ENCODE data around the gene TIMM44. TPM values are rescaled to one million over a fixed set of nuclear protein-coding genes. Genes with fewer than 3 reads are reported as not detected.

TIMM44 gene
- total RNA-seq, 1 experiment from 2014 or later = 142 TPM

DNA sequence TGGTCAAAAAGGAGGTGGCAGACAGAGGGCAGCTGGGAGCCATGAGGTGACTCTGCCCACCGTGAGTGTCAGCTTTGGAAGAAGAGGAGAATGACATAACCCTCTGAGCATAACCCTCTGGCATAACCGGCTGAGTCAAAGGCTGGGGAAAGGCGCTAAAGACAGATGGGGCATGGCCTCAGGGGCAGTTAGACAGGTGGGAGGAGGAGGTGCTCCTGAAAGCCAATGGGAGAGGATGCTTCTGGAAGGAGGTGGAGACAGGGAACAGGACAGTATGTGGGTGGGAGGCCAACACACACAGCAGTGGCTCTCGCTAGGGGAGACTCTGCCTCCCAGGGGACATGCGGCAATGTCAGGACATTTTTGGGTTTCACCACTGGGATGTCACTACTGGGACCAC is 44.8 kb upstream of the TIMM44 start:
- no peaks in the 10 kb centered on the region for H3K9me3 Mint-ChIP-seq (ENCODE audit: unreplicated experiment)
- H3K36me3 Mint-ChIP-seq (ENCODE audit: insufficient read depth, unreplicated experiment) = peaks cover 65% of the 10 kb centered on the region
- CTCF ChIA-PET = interaction anchor here (0.6 to 4.6 kb wide), 5 partner anchors 12 to 263 kb away, joined by 3 to 80 read pairs (median 4); partner anchors contain the start of gene TIMM44
- no TSS peak for BruUV-seq (replicated peaks)
- no peaks in the 10 kb centered on the region for H3K27me3 Mint-ChIP-seq (ENCODE audit: insufficient read depth, unreplicated experiment)
- peaks cover 60% of the 10 kb centered on the region for H3K4me1 Mint-ChIP-seq (ENCODE audit: insufficient read depth, unreplicated experiment)
- DNase-seq (ENCODE audit: unreplicated experiment) = peak; percentile 75
- intact Hi-C loops (cut with micrococcal nuclease) = loop anchor here (2.0 to 5.0 kb wide), 2 partner anchors 14 to 46 kb away; partner anchors contain the start of gene TIMM44
- H3K27ac Mint-ChIP-seq (ENCODE audit: low read depth, unreplicated experiment) = peak overlapping the region; percentile 95
- POLR2A ChIA-PET = interaction anchor here (1.0 to 4.2 kb wide), 7 partner anchors 12 to 68 kb away, joined by 3 to 35 read pairs (median 15); partner anchors contain the start of genes ELAVL1, SNAPC2 and TIMM44
- TF ChIP-seq, protein P1, sequence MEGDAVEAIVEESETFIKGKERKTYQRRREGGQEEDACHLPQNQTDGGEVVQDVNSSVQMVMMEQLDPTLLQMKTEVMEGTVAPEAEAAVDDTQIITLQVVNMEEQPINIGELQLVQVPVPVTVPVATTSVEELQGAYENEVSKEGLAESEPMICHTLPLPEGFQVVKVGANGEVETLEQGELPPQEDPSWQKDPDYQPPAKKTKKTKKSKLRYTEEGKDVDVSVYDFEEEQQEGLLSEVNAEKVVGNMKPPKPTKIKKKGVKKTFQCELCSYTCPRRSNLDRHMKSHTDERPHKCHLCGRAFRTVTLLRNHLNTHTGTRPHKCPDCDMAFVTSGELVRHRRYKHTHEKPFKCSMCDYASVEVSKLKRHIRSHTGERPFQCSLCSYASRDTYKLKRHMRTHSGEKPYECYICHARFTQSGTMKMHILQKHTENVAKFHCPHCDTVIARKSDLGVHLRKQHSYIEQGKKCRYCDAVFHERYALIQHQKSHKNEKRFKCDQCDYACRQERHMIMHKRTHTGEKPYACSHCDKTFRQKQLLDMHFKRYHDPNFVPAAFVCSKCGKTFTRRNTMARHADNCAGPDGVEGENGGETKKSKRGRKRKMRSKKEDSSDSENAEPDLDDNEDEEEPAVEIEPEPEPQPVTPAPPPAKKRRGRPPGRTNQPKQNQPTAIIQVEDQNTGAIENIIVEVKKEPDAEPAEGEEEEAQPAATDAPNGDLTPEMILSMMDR (IDR thresholded peaks at IDR 0.05; ENCODE audit: unreplicated experiment) = no peak
- peak overlapping the region; percentile 69 for H3K4me3 Mint-ChIP-seq (ENCODE audit: unreplicated experiment)

DNA sequence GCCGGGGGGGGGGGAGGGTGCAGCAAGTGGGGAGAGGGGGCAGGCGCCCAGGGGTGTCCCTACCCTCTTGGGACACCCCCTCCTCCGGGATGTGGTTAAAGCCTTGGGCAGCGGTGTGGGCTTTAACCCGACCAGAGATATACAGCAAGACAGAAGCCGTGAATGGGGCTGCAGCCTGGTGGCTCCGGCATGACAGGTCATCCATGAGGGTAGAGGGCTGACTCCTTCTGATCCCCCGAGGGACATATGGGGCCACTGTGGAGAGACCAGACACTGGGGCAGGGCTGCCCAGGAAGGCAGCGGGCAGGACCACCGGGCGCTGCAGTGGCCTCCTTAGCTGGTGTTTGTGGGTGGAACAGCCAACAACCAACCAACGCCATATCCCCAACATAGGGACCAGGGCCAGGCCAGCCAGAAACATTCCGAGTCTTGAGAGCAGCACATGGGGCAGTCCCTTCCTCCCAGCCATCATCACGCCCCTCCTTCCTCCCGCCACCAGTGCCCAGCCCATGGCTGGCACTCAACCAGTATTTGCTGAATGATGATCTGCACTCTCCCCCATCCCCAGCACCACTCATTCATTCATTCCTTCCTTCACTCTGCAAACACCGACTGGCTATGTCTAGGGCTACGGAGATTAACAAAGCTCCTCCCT is 43.8 kb upstream of the TIMM44 start:
- TF ChIP-seq, protein P1 (IDR thresholded peaks at IDR 0.05; ENCODE audit: unreplicated experiment) = no peak
- H3K36me3 Mint-ChIP-seq (ENCODE audit: insufficient read depth, unreplicated experiment) = peaks cover 71% of the 10 kb centered on the region
- no peaks in the 10 kb centered on the region for H3K9me3 Mint-ChIP-seq (ENCODE audit: unreplicated experiment)
- CTCF ChIA-PET = interaction anchor here (0.6 to 4.6 kb wide), 5 partner anchors 14 to 594 kb away, joined by 3 to 80 read pairs (median 5); no protein-coding TSS in a partner anchor
- no TSS peak for BruUV-seq (replicated peaks)
- peaks cover 50% of the 10 kb centered on the region for H3K4me1 Mint-ChIP-seq (ENCODE audit: insufficient read depth, unreplicated experiment)
- no peaks in the 10 kb centered on the region for H3K27me3 Mint-ChIP-seq (ENCODE audit: insufficient read depth, unreplicated experiment)
- peak overlapping the region; percentile 69 for H3K4me3 Mint-ChIP-seq (ENCODE audit: unreplicated experiment)
- DNase-seq (ENCODE audit: unreplicated experiment) = no peak
- POLR2A ChIA-PET = interaction anchor here (0.7 to 4.2 kb wide), 4 partner anchors 13 to 43 kb away, joined by 3 to 35 read pairs (median 18); partner anchors contain the start of genes ELAVL1 and TIMM44
- intact Hi-C loops (cut with micrococcal nuclease) = loop anchor here (5.0 kb wide), 1 partner anchor 45 kb away; the partner anchor contains the start of gene TIMM44
- H3K27ac Mint-ChIP-seq (ENCODE audit: low read depth, unreplicated experiment) = peak overlapping the region; percentile 95

- ChIA-PET CTCF (interaction anchor here (0.8 to 4.6 kb wide), 3 partner anchors 14 to 42 kb away, joined by 5 to 80 read pairs (median 8); no protein-coding TSS in a partner anchor), POLR2A (interaction anchor here (0.6 to 3.7 kb wide), 4 partner anchors 14 to 499 kb away, joined by 3 to 15 read pairs (median 4); no protein-coding TSS in a partner anchor)
- H3K9me3 Mint-ChIP-seq (ENCODE audit: unreplicated experiment) = no peaks in the 10 kb centered on the region
- DNase-seq (ENCODE audit: unreplicated experiment) = peak; percentile 71
- intact Hi-C loops (cut with micrococcal nuclease) = loop anchor here (5.0 kb wide), 1 partner anchor 44 kb away; the partner anchor contains the start of gene TIMM44
- peaks cover 48% of the 10 kb centered on the region for H3K4me1 Mint-ChIP-seq (ENCODE audit: insufficient read depth, unreplicated experiment)
- TF ChIP-seq, protein P1 (IDR thresholded peaks at IDR 0.05; ENCODE audit: unreplicated experiment) = no peak
- peaks cover 65% of the 10 kb centered on the region for H3K36me3 Mint-ChIP-seq (ENCODE audit: insufficient read depth, unreplicated experiment)
- peak overlapping the region; percentile 50 for H3K4me3 Mint-ChIP-seq (ENCODE audit: unreplicated experiment)
- peak overlapping the region; percentile 95 for H3K27ac Mint-ChIP-seq (ENCODE audit: low read depth, unreplicated experiment)
- BruUV-seq (replicated peaks) = no TSS peak
- H3K27me3 Mint-ChIP-seq (ENCODE audit: insufficient read depth, unreplicated experiment) = no peaks in the 10 kb centered on the region
Measured at GRCh38 chr19:7986321-7987113, 43.1 kb upstream of the TIMM44 start.

Data from MCF 10A (cell line).